Stimulated activated CD8-positive, alpha-beta memory T cell treated with anti-CD3 and anti-CD28 coated beads, Interleukin-4, amount 100 ng/mL, for 48 hours (primary cell): ENCODE measurements around the gene RBM22.
"Not testable (repeated sequence)": the region's sequence is repeated elsewhere in the genome, so short reads cannot be mapped to it uniquely, and the experiment has no call there.

Experiments
- DNase-seq: peaks from one replicate; pipeline ENCODE4 v3.0.0-alpha.2; 2020

RBM22 gene

GRCh38 chr5:150700594-150701377, at the start of gene RBM22:
Gene RBM22, minus strand, starts transcription at chr5:150701062. Its CDS starts 77 bp downstream, at chr5:150700985.
- peak; percentile 94 for DNase-seq

GRCh38 chr5:150750469-150750868, 49.6 kb upstream of the RBM22 start:
- DNase-seq: no peak

GRCh38 chr5:150743142-150743488, 42.3 kb upstream of the RBM22 start:
- not testable (repeated sequence) for DNase-seq

- DNase-seq: not testable (repeated sequence)
These were observed 41.7 kb upstream of the RBM22 start for GRCh38 chr5:150742455-150743141.

- no peak for DNase-seq
These were observed 40.1 kb upstream of the RBM22 start for GRCh38 chr5:150740992-150741391.

GRCh38 chr5:150738862-150739261, 38.0 kb upstream of the RBM22 start:
- DNase-seq: no peak

- peak; percentile 46 for DNase-seq
These were observed 33.9 kb upstream of the RBM22 start for GRCh38 chr5:150734579-150735384.

GRCh38 chr5:150731669-150732242, 30.9 kb upstream of the RBM22 start:
- no peak for DNase-seq

GRCh38 chr5:150729859-150730258, 29.0 kb upstream of the RBM22 start:
- no peak for DNase-seq

GRCh38 chr5:150723845-150724244, 23.0 kb upstream of the RBM22 start:
- DNase-seq: no peak

- DNase-seq: no peak
These were observed 9.3 kb upstream of the RBM22 start for GRCh38 chr5:150710165-150710564.

GRCh38 chr5:150706776-150707390, 6.0 kb upstream of the RBM22 start:
- DNase-seq: no peak

GRCh38 chr5:150703762-150704161, 2.9 kb upstream of the RBM22 start:
- DNase-seq: no peak

- no peak for DNase-seq
These were observed 642 bp downstream of the RBM22 start for GRCh38 chr5:150700246-150700593.

- no peak for DNase-seq
These were observed 6.2 kb downstream of the RBM22 start for GRCh38 chr5:150694612-150695011.

GRCh38 chr5:150692276-150692675, 8.6 kb downstream of the RBM22 start:
- no peak for DNase-seq

- DNase-seq: no peak
These were observed 10.1 kb downstream of the RBM22 start for GRCh38 chr5:150690760-150691159.

- DNase-seq: no peak
These were observed 11.7 kb downstream of the RBM22 start for GRCh38 chr5:150689120-150689519.

- DNase-seq: no peak
These were observed 24.3 kb downstream of the RBM22 start for GRCh38 chr5:150676578-150676977.

GRCh38 chr5:150675069-150675468, 25.8 kb downstream of the RBM22 start:
- DNase-seq: no peak

GRCh38 chr5:150674341-150674821, 26.5 kb downstream of the RBM22 start:
- no peak for DNase-seq

- DNase-seq: no peak
These were observed 28.0 kb downstream of the RBM22 start for GRCh38 chr5:150672884-150673275.
